ENCODE measurements around the gene APBB1.

The APBB1 gene

DNA sequence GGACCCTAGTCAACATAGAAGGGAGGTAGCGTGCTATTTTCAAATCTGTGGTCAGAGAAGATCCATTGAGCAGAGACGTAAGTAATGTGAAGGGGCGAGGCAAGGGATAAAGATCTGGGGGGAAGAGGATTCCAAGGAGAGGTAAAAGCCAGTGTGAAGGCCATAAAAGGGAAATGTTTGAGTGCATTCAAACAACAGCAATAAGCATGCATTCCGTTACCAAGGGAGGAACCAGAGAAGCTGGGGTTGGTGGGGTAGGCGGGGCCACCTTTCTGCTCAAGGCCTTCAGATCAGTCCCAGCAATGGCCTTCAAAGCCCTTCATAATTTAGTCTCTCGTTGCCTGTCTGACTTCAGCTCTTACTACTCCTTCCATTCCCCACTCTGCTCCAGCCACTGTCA lies 47.1 kb downstream of the APBB1 start:
- CTCF ChIA-PET, result interaction anchor here (1.4 kb wide), 1 partner anchor 71 kb away, joined by 3 read pairs; no protein-coding TSS in a partner anchor
- no peak for DNase-seq (ENCODE audit: extremely low spot score)
- TF ChIP-seq FOXM1 (IDR thresholded peaks at IDR 0.05; ENCODE audit: borderline replicate concordance) (no peak), FOXA1 (IDR thresholded peaks at IDR 0.05) (no peak), L3MBTL2 (conservative IDR thresholded peaks at IDR 0.05) (no peak), HDGF (IDR thresholded peaks at IDR 0.05; ENCODE audit: borderline replicate concordance) (no peak), TARDBP (IDR thresholded peaks at IDR 0.05) (no peak), SP1 (IDR thresholded peaks at IDR 0.05) (no peak), BHLHE40 (IDR thresholded peaks at IDR 0.05; ENCODE audit: borderline replicate concordance) (no peak), FOXK2 (IDR thresholded peaks at IDR 0.05) (no peak), NFRKB (IDR thresholded peaks at IDR 0.05) (no peak), ELF4 (IDR thresholded peaks at IDR 0.05) (no peak)
- POLR2A ChIA-PET, result no interaction called here

DNA sequence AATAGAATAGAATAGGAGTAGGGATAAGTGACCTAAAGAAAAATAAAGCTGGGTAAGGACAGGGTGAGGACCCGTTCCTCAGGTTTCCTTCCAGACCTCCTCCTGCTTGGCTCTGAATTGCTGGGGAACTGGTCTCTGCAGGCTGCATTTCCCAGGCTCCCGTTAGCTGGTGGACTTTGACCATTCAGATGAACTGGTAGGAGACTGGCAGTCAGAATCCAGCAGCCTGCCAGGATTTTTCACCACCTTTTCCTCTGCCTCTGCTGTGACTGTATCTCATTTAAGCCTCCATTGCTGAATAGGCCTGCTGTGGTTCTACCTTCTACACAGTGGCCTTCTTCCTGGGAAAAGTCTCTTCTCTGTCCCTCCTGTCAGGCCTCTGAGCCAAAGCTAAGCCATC lies 53.2 kb downstream of the APBB1 start:
- ChIA-PET CTCF (no interaction called here), POLR2A (no interaction called here)
- no peak for DNase-seq (ENCODE audit: extremely low spot score)
- no peak for TF ChIP-seq FOXM1 (IDR thresholded peaks at IDR 0.05; ENCODE audit: borderline replicate concordance)
- TF ChIP-seq, protein P1, sequence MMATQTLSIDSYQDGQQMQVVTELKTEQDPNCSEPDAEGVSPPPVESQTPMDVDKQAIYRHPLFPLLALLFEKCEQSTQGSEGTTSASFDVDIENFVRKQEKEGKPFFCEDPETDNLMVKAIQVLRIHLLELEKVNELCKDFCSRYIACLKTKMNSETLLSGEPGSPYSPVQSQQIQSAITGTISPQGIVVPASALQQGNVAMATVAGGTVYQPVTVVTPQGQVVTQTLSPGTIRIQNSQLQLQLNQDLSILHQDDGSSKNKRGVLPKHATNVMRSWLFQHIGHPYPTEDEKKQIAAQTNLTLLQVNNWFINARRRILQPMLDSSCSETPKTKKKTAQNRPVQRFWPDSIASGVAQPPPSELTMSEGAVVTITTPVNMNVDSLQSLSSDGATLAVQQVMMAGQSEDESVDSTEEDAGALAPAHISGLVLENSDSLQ (IDR thresholded peaks at IDR 0.05), result no peak
- no peak for TF ChIP-seq ARNT (IDR thresholded peaks at IDR 0.05)
- no peak for TF ChIP-seq ZNF384 (IDR thresholded peaks at IDR 0.05)
- no peak for TF ChIP-seq CTBP1 (IDR thresholded peaks at IDR 0.05; ENCODE audit: borderline replicate concordance)
- TF ChIP-seq FOXK2 (IDR thresholded peaks at IDR 0.05), result no peak
- TF ChIP-seq BHLHE40 (IDR thresholded peaks at IDR 0.05; ENCODE audit: borderline replicate concordance), result no peak

DNA sequence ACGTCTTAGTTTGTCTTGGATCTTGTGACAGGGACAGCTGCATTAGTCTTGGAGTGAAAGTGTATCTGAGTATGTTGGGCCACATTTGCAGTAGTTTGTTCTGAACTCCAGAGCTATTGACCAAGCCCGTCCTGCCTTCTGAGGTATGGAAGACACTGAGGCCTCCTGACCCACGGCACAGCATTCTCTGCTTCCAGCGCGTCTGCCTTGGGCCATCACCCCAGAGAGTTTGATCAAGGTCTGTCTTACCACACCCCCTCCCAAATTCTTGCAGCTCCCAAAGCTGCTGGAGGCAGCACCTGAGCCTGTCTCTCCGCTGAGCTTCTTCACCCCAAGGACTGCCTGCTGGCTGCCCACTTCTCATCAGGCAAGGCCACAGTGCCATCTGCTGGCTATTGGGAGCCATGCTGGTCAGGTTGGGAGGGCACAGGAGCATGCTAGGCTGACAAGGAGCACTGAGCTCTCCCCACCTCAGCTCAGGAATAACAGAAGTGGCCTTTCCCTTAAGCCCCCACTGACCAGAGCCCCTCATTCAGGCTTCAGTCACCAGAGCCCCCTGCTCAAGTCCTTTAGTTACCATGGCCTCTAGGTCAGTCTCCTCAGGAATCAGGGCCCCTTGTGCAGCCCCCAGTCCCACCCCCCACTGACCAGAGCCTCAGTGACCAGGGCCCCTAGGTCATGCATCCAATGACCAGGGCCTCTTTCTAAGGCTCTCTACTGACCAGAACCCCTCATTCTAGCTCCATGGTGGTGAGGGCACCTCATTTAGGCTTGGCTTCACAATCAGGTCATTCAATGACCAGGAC lies 55.8 kb downstream of the APBB1 start:
- TF ChIP-seq SP1 (IDR thresholded peaks at IDR 0.05), result no peak
- TF ChIP-seq FOXA1 (IDR thresholded peaks at IDR 0.05), result no peak
- no peak for TF ChIP-seq ELF4 (IDR thresholded peaks at IDR 0.05)
- TF ChIP-seq ARNT (IDR thresholded peaks at IDR 0.05), result no peak
- TF ChIP-seq ZNF384 (IDR thresholded peaks at IDR 0.05), result no peak
- no peak for TF ChIP-seq FOXM1 (IDR thresholded peaks at IDR 0.05; ENCODE audit: borderline replicate concordance)
- no peak for TF ChIP-seq CTBP1 (IDR thresholded peaks at IDR 0.05; ENCODE audit: borderline replicate concordance)
- TF ChIP-seq L3MBTL2 (conservative IDR thresholded peaks at IDR 0.05), result no peak
- no peak for TF ChIP-seq FOXK2 (IDR thresholded peaks at IDR 0.05)
- TF ChIP-seq HDGF (IDR thresholded peaks at IDR 0.05; ENCODE audit: borderline replicate concordance), result no peak
- no peak for TF ChIP-seq BHLHE40 (IDR thresholded peaks at IDR 0.05; ENCODE audit: borderline replicate concordance)
- TF ChIP-seq, protein P1 (IDR thresholded peaks at IDR 0.05), result no peak
- TF ChIP-seq NFRKB (IDR thresholded peaks at IDR 0.05), result no peak
- TF ChIP-seq SUZ12 (IDR thresholded peaks at IDR 0.05), result no peak
- TF ChIP-seq LEF1 (IDR thresholded peaks at IDR 0.05; ENCODE audit: borderline replicate concordance), result no peak
- CTCF ChIA-PET, result interaction anchor here (0.5 to 2.5 kb wide), 35 partner anchors 8 to 1209 kb away, joined by 3 to 28 read pairs (median 4); partner anchors contain the start of genes CCKBR and HPX
- peak; percentile 81 for DNase-seq (ENCODE audit: extremely low spot score)
- POLR2A ChIA-PET, result no interaction called here

DNA sequence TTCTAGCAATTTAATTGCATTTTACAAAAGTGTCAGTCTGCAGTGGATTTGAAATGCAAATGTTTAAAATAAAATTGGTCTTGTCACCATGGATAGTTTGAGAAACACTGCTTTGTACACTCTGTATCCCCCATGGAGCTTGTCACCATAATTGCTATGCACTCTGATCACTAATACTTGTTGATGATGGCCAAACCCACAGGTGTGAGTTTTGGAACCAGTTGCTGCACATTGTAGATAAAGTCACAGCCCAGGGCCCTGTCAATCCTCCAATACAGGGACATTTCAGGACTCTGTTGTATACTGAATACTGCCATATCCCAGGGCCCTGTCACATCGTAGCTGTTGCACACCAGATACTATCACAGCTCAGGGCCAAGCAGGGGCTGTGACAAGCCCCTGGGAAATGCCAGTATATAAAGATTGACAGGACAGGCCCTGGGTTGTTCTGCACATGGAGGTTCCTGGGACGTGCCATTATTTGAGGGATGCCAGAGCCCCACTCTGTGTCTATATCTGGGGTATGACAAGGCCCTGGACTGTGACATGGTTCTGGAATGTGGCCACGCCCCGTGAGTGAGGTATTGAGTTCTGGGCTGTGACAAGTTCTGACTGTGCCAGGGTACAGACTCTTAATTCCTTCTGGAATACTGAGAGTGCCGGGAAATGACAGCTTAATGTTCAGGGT lies 56.6 kb downstream of the APBB1 start:
- CTCF ChIA-PET, result interaction anchor here (0.5 to 2.5 kb wide), 32 partner anchors 7 to 1209 kb away, joined by 3 to 28 read pairs (median 4); partner anchors contain the start of gene CCKBR
- no peak for TF ChIP-seq TARDBP (IDR thresholded peaks at IDR 0.05)
- TF ChIP-seq FOXA1 (IDR thresholded peaks at IDR 0.05), result no peak
- no peak for TF ChIP-seq L3MBTL2 (conservative IDR thresholded peaks at IDR 0.05)
- no peak for TF ChIP-seq SP1 (IDR thresholded peaks at IDR 0.05)
- TF ChIP-seq LEF1 (IDR thresholded peaks at IDR 0.05; ENCODE audit: borderline replicate concordance), result no peak
- TF ChIP-seq FOXM1 (IDR thresholded peaks at IDR 0.05; ENCODE audit: borderline replicate concordance), result no peak
- TF ChIP-seq FOXK2 (IDR thresholded peaks at IDR 0.05), result no peak
- TF ChIP-seq ELF4 (IDR thresholded peaks at IDR 0.05), result no peak
- no peak for TF ChIP-seq ARNT (IDR thresholded peaks at IDR 0.05)
- POLR2A ChIA-PET, result no interaction called here

DNA sequence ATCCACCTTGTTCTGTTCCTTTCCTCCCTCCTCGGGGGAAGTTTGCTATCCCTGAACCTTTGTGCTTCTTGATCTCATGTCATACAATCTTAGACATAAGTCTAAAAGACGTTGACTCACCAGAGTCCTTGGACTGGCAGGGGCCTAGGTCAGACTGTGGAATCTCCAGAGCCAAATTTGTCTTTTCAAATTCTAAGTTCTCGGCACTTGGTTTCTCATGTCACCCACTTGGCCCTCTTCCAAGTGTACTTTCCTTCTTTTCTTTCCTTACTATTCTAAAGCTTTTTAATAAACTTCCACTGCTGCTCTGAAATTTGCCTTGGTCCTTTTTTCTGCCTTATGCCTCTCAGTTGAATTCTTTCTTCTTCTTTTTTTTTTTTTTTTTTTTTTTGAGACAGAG lies 58.7 kb downstream of the APBB1 start:
- TF ChIP-seq LEF1 (IDR thresholded peaks at IDR 0.05; ENCODE audit: borderline replicate concordance) (no peak), BHLHE40 (IDR thresholded peaks at IDR 0.05; ENCODE audit: borderline replicate concordance) (no peak), ELF4 (IDR thresholded peaks at IDR 0.05) (no peak), NFRKB (IDR thresholded peaks at IDR 0.05) (no peak), SUZ12 (IDR thresholded peaks at IDR 0.05) (no peak), HDGF (IDR thresholded peaks at IDR 0.05; ENCODE audit: borderline replicate concordance) (no peak), FOXA1 (IDR thresholded peaks at IDR 0.05) (no peak), L3MBTL2 (conservative IDR thresholded peaks at IDR 0.05) (no peak), ZNF384 (IDR thresholded peaks at IDR 0.05) (no peak), CTBP1 (IDR thresholded peaks at IDR 0.05; ENCODE audit: borderline replicate concordance) (no peak), SP1 (IDR thresholded peaks at IDR 0.05) (no peak)
- TF ChIP-seq, protein P1 (IDR thresholded peaks at IDR 0.05), result no peak
- POLR2A ChIA-PET, result no interaction called here
- CTCF ChIA-PET, result interaction anchor here (0.7 kb wide), 1 partner anchor 8 kb away, joined by 3 read pairs; no protein-coding TSS in a partner anchor
- DNase-seq (ENCODE audit: extremely low spot score), result no peak

More for the DNA sequence above, 56.6 kb downstream of the APBB1 start:
- DNase-seq (ENCODE audit: extremely low spot score), result no peak
